ENCODE results near the gene ANO9.

DNA sequence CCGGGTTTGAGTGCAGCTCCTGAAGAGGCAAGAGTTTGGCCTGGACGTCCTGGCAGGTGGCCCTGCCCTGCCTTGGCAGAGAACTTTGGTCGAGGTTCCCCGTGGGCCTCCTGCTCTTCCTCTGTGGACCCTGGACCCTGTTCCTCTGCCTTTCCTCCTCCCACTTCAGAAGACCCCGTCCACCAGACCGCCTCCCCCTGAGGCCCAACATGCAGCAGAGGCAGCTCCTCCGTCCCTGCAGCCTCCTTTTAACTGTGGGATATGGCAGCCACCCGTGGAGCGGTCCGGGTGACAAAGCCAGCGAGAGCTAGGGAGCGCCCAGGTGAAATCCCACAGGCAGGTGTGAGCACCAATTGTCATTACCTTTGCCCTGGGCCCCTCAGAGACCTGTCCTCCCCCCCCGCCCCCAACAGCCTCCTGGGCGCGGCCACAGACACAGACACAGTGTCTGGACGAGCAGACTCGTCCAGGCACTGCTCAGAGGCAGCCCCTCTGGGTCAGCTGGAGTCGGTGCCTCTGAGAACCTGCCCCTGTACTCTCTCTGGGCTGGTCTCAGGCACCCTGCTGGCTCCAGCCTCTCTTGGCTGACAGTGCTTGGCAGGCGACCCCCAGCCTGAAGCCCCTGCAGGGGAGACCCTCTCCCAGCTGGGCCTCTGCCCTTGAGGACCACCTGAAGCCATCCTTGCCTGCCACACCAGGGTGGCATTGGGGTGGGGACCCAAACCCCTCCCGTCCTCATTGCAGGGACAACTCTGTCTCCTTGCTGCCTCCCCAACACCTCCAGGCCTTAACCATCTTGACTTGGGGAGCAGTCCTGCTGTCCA, 4.2 kb upstream of the ANO9 start:
- TF ChIP-seq EZH2 (IDR thresholded peaks at IDR 0.05) (no peak), POLR2AphosphoS5 (IDR thresholded peaks at IDR 0.05; ENCODE audit: borderline replicate concordance, low read depth, low read length) (no peak), FOXP2 (optimal IDR thresholded peaks at IDR 0.05; ENCODE audit: control extremely low read depth, extremely low read length, insufficient read depth) (no peak)

All from SK-N-MC (cell line).